ENCODE data around the gene COQ10A. TPM values are rescaled to one million over a fixed set of nuclear protein-coding genes. Genes with fewer than 3 reads are reported as not detected.
A peak's percentile ranks its signal among the peaks of the same experiment; 100 is the strongest.
"Not testable (repeated sequence)": the region's sequence is repeated elsewhere in the genome, so short reads cannot be mapped to it uniquely, and the experiment has no call there.

COQ10A gene
- total RNA-seq, 2 donors from 2014 or later, result 76.2 to 98.3 TPM

DNA sequence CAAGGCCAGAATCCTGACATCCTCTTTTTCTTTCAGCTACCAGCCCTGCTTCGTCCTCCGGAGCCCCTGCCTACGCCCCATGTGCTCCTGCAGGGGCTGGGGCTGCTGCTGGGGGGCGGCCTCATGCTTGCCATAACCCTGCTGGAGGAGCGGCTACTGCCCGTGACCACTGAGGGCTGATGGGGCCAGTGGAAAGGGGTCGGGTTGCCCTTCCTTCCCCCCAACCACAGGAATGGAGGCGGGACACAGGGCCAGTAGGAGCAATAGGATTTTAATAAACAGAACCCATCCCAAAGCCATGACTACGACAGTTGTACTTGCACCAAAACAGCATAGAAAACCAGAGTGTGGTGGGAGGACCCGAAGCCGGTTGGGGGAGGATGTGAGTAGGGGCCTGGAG is 29.2 kb upstream of the COQ10A start:
- no peak for DNase-seq
- no peak for ATAC-seq

GRCh38 chr12:56241424-56242303 is 25.1 kb upstream of the COQ10A start:
- intact Hi-C loops (cut with DNase I), result no loop called here
- ATAC-seq (no peak), DNase-seq (no peak)

More for the DNA sequence above, 29.2 kb upstream of the COQ10A start:
- intact Hi-C loops (cut with DNase I), result no loop called here

GRCh38 chr12:56242986-56243385 is 23.8 kb upstream of the COQ10A start:
- no peak for DNase-seq
- ATAC-seq, result no peak
- intact Hi-C loops (cut with DNase I), result no loop called here

- ATAC-seq, result peak; percentile 14 to 62
- DNase-seq, result no peak
- intact Hi-C loops (cut with DNase I), result no loop called here
These were observed 23.0 kb upstream of the COQ10A start for GRCh38 chr12:56243731-56244181.

DNA sequence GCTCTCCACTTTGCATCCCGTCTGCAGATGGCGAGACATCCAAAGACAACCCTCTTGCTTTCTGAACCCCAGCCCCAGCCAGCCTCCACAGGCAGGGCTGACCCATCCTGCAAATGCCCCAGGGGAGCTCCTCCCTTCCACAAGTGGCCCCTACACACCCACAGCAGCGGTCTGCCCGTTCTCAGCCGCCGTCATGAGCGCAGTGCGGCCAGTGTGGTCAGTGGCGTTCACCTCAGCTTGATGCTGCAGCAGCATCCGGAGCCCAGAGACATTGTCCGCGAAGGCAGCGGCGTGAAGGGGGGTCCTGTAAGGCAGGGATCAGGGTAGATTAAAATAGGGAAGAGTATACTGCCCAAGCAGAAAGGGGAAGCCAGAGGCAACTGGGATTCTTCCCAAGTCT is 22.2 kb upstream of the COQ10A start:
- ATAC-seq (no peak), DNase-seq (no peak)
- intact Hi-C loops (cut with DNase I), result no loop called here

DNA sequence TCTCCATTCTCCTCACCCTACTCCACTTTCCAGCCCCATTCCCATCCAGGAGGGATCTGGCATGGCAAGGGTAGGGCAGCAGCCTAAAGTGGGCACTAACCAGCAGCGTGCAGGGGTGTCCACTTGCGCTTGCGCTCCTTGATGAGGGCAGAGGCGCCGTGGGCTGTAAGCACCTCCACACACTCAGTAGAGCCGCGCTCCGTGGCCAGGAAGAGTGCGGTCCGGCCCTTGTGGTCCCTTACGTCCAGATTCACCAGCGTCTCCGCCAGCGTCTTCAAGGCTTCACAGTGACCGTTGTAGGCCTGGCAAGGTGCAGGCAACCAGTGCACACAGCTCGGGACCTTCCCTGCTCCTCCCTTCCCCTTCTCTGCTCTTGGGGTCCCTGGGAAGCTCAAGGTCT is 18.8 kb upstream of the COQ10A start:
- ATAC-seq (no peak), DNase-seq (no peak)
- intact Hi-C loops (cut with DNase I), result no loop called here

- ATAC-seq (no peak), DNase-seq (no peak)
- intact Hi-C loops (cut with DNase I), result no loop called here
These were observed 18.0 kb upstream of the COQ10A start for GRCh38 chr12:56248711-56249110.

DNA sequence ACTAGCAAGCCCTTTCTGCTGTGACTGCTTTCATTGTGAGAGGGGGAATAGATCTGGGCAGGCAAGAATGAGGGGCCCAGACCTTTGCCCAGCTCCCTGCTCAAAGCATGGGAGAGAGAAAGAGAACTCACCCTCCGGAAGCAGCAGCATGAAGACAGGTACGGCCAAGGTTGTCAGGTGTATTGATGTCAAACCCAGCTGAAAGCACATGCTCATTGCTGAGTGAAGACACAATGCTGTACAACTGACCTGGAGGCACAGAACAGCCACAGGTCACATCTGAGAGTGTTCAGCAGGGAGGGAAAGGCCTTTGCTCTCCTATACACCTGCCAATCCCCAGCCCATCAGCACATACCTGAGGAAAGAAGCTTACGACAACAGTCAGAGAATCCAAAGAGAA is 14.1 kb upstream of the COQ10A start:
- ATAC-seq (no peak), DNase-seq (no peak)
- intact Hi-C loops (cut with DNase I), result no loop called here

DNA sequence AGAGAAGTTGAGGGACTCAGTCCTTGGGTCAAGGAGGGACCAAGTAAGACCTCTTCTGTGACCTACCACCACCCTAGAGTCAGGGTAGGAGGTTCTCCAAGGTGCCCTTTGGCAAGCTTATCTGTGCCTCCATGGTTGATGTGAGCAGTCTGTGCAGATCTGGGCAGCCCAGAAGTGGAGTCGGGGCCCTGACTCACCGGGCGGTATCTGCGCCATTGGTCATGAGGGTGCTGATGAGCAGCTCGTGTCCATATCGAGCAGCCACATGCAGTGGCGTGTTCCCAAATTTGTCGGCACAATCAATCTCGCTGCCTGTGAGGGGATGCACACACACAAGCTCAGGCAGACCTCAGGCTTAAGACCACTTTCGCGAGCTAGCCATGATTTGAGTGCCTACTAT is 13.7 kb upstream of the COQ10A start:
- intact Hi-C loops (cut with DNase I), result no loop called here
- no peak for ATAC-seq

DNA sequence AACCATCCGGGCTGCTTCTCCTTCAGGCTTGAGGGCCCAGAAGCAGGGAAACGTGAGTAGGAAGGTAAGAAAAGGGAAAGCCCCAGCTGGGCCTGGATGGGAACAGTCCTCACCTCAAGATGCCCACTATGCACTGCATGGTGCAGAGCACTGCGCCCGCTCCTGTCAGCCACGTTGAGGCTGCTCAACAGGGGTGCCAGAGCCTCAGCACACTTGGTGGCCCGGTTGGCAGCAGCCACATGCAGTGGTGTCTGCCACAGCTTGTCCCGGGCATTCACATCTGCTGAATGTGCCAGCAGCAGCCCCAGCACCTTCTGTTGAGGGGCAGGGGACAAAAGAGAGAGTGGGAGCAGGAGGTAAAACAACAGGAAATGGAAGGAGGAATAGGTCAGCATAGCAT is 11.1 kb upstream of the COQ10A start:
- DNase-seq (no peak), ATAC-seq (no peak)
- intact Hi-C loops (cut with DNase I), result no loop called here

More for the DNA sequence above, 13.7 kb upstream of the COQ10A start:
- no peak for DNase-seq

DNA sequence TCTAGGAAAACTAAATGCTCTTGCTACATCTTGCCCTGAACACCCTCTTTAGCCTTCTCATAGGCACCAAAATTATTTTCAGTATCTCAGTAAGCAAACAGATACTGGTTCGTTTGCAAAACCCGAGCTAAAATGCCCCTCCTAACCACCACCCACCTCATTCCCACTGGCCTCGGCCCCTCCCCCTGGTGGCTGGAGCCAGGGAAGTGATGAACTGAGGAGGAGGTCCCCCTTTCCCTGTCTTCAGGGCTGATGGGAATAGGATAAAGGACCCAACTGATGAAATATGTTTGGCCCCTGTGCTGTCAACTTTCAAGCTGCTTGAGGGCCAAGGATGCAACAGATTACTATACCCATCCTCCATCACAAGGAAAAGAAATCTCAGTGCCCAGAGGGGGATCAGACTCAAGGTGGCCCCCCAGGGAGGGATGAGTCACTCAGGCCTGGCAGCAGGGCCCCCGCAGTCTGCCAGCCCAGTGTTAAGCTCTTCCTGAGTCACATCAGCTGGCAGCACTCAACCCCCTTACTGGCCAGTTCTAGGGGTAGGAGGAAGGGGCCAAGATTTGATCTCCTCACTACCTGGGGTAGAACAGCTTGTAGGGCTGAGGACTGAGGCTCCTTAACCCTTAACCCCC is 10.3 kb upstream of the COQ10A start:
- peak in 1 of 2 donors; percentile 9 for ATAC-seq
- intact Hi-C loops (cut with DNase I), result no loop called here
- DNase-seq, result peak; percentile 40

DNA sequence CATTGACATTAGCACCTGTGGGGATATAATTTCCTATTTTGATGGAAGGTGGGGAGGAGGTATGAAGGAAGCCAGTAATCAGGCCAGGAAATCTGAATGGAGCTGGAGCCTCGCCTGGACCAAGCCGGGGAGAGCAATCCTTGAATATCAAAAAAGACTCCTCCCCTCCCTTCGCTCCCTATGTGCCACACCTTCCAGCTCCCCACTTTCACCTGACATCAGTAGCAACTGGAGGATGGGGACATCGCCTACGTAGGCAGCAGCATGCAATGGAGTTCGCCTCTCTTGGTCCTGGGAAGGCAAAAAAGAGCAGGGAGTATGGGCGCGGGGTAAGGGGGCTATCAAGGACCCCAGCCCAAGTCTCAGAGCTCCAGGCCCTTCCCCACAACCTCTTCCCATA is 9.7 kb upstream of the COQ10A start:
- no peak for ATAC-seq
- no peak for DNase-seq
- intact Hi-C loops (cut with DNase I), result no loop called here

DNA sequence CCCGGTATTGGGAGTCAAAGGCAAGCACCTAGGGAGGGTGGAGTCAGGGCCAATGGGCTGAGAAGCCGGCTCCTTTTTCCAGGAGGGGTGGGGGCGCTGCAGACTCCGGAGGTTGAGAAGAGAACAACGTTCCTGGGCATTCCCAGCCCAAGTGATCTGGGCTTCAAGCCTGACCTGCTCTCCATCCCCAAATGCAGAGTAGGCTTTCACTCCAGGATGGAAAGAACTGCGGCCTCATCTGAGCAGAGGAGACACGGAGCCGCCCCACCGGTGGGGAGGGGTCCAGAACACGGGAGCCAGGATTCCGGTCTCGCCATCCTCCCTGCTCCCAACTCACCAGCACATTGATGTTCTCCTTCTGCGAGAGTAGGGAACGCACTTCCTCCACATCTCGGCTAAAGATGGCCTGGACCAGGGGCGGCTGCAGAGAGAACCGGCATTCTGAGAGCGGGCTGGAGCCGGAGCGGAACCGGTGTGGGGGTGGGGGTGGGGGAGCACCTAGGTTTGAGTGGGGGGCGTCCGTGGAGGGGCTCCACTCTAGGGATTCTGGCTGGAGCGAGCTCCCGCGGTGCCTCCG is 9.2 kb upstream of the COQ10A start:
- peak; percentile 12 to 15 for ATAC-seq
- no peak for DNase-seq
- intact Hi-C loops (cut with DNase I), result no loop called here

- intact Hi-C loops (cut with DNase I), result no loop called here
- peak; percentile 80 for DNase-seq
- ATAC-seq, result peak; percentile 96 to 97
These were observed 8.5 kb upstream of the COQ10A start, which contains the start of gene ANKRD52 for GRCh38 chr12:56258068-56258819. ANKRD52 (minus strand) TSS chr12:56258384; CDS start chr12:56258269, 115 bp downstream.

- ATAC-seq, result no peak
- intact Hi-C loops (cut with DNase I), result no loop called here
These were observed 7.9 kb upstream of the COQ10A start for GRCh38 chr12:56258820-56259183.

GRCh38 chr12:56260380-56260779 is 6.4 kb upstream of the COQ10A start:
- intact Hi-C loops (cut with DNase I), result no loop called here

More at GRCh38 chr12:56258820-56259183, 7.9 kb upstream of the COQ10A start:
- no peak for DNase-seq

GRCh38 chr12:56260921-56261320 is 5.8 kb upstream of the COQ10A start:
- intact Hi-C loops (cut with DNase I), result no loop called here

More at GRCh38 chr12:56260380-56260779, 6.4 kb upstream of the COQ10A start:
- DNase-seq (no peak), ATAC-seq (no peak)

GRCh38 chr12:56261503-56262232 is 5.1 kb upstream of the COQ10A start:
- intact Hi-C loops (cut with DNase I), result no loop called here
- no peak for DNase-seq
- no peak for ATAC-seq

More at GRCh38 chr12:56260921-56261320, 5.8 kb upstream of the COQ10A start:
- DNase-seq (no peak), ATAC-seq (no peak)

- ATAC-seq; DNase-seq; intact Hi-C loops (cut with DNase I): not testable (repeated sequence)
These were observed 3.8 kb upstream of the COQ10A start for GRCh38 chr12:56262955-56263354.

All from left cardiac atrium (tissue), 4 donors.